GM21515 (cell line): Measurements from ENCODE around the gene SHOX.
"Not testable (repeated sequence)": the region's sequence is repeated elsewhere in the genome, so short reads cannot be mapped to it uniquely, and the experiment has no call there.

Experiments used
- ATAC-seq: cut with Tn5 transposase; IDR thresholded peaks from one replicate; pipeline ENCODE4 v1.9.1; 2021; ENCODE audit not compliant: unreplicated experiment

Gene SHOX

GRCh38 chrX:636981-637659 is 6.5 kb downstream of the SHOX start:
- no peak for ATAC-seq

- ATAC-seq = no peak
Measured at GRCh38 chrX:637660-638481, 7.3 kb downstream of the SHOX start.

GRCh38 chrX:638482-639131 is 8.0 kb downstream of the SHOX start:
- ATAC-seq = no peak

- no peak for ATAC-seq
Measured at GRCh38 chrX:639151-639550, 8.6 kb downstream of the SHOX start.

GRCh38 chrX:640641-641040 is 10.1 kb downstream of the SHOX start:
- ATAC-seq = no peak

GRCh38 chrX:641671-642435 is 11.3 kb downstream of the SHOX start:
- no peak for ATAC-seq

- no peak for ATAC-seq
Measured at GRCh38 chrX:642436-643240, 12.0 kb downstream of the SHOX start.

GRCh38 chrX:643241-643595 is 12.6 kb downstream of the SHOX start:
- ATAC-seq = no peak

- no peak for ATAC-seq
Measured at GRCh38 chrX:643911-644303, 13.3 kb downstream of the SHOX start.

GRCh38 chrX:644304-645281 is 14.0 kb downstream of the SHOX start:
- ATAC-seq = no peak

GRCh38 chrX:646228-646495 is 15.6 kb downstream of the SHOX start:
- no peak for ATAC-seq

GRCh38 chrX:646796-647195 is 16.2 kb downstream of the SHOX start:
- no peak for ATAC-seq

- no peak for ATAC-seq
Measured at GRCh38 chrX:649166-649565, 18.6 kb downstream of the SHOX start.

GRCh38 chrX:650324-650723 is 19.7 kb downstream of the SHOX start:
- ATAC-seq = no peak

- ATAC-seq = no peak
Measured at GRCh38 chrX:650811-651210, 20.2 kb downstream of the SHOX start.

- not testable (repeated sequence) for ATAC-seq
Measured at GRCh38 chrX:651922-652321, 21.3 kb downstream of the SHOX start.

GRCh38 chrX:652341-652741 is 21.8 kb downstream of the SHOX start:
- ATAC-seq = no peak

GRCh38 chrX:653306-653705 is 22.7 kb downstream of the SHOX start:
- ATAC-seq = no peak

- ATAC-seq = no peak
Measured at GRCh38 chrX:661154-661553, 30.6 kb downstream of the SHOX start.

- ATAC-seq = no peak
Measured at GRCh38 chrX:662126-662525, 31.5 kb downstream of the SHOX start.
